GM12872 (cell line): ENCODE results near the gene CDC42EP5.

ENCODE experiments used
- CTCF ChIP-seq: IDR thresholded peaks from 3 replicates; pipeline ENCODE4 v1.5.1; 2011; ENCODE audit warnings: low read depth, mild to moderate bottlenecking, low read length, moderate library complexity; ENCODE audit not compliant: insufficient read depth

The CDC42EP5 gene

GRCh38 chr19:54507824-54508223 lies 34.7 kb upstream of the CDC42EP5 start:
- no peak for TF ChIP-seq CTCF

- no peak for TF ChIP-seq CTCF
Measured at GRCh38 chr19:54506079-54506478, 33.0 kb upstream of the CDC42EP5 start.

GRCh38 chr19:54502518-54503048 lies 29.5 kb upstream of the CDC42EP5 start, which contains the start of gene LAIR2:
Gene LAIR2 (plus strand): TSS chr19:54502831. CDS start chr19:54502919, 88 bp downstream.
- no peak for TF ChIP-seq CTCF

GRCh38 chr19:54493967-54494585 lies 21.0 kb upstream of the CDC42EP5 start:
- TF ChIP-seq CTCF: no peak

- no peak for TF ChIP-seq CTCF
Measured at GRCh38 chr19:54492568-54492967, 19.5 kb upstream of the CDC42EP5 start.

GRCh38 chr19:54489766-54490165 lies 16.7 kb upstream of the CDC42EP5 start:
- TF ChIP-seq CTCF: no peak

- no peak for TF ChIP-seq CTCF
Measured at GRCh38 chr19:54489341-54489740, 16.2 kb upstream of the CDC42EP5 start.
